OCI-LY3 (cell line): ENCODE data around the gene RRP12.
"Not testable (repeated sequence)": the region's sequence is repeated elsewhere in the genome, so short reads cannot be mapped to it uniquely, and the experiment has no call there.

Experiments used
- H2AFZ ChIP-seq: fragments of 200-600, 300-600 bp; shearing (Covaris generic); 2 replicates; pipeline ENCODE4 v1.6.0; 2014; ENCODE audit warnings: antibody characterized with exemption, low read depth, low read length
- H3K27ac ChIP-seq: fragments of 200-600, 300-600 bp; sonication (generic); 2 replicates; pipeline ENCODE4 v1.5.1; 2014; ENCODE audit warnings: mild to moderate bottlenecking, low read length, moderate library complexity, mixed read lengths
- H3K27me3 ChIP-seq: fragments of 200-600, 300-600 bp; sonication (generic); 2 replicates; pipeline ENCODE4 v1.6.1; 2014; ENCODE audit warnings: low read depth, low read length, mixed read lengths
- H3K36me3 ChIP-seq: fragments of 200-600, 300-600 bp; sonication (generic); replicated peaks from 2 replicates; pipeline ENCODE3; 2014; ENCODE audit warnings: low read depth, low read length, mixed read lengths
- H3K4me1 ChIP-seq: fragments of 300-600, 200-600 bp; sonication (generic); 2 replicates; pipeline ENCODE4 v1.6.1; 2014; ENCODE audit warnings: low read length, mixed read lengths
- H3K4me2 ChIP-seq: fragments of 200-600, 300-600 bp; sonication (generic); 2 replicates; pipeline ENCODE4 v1.6.1; 2014; ENCODE audit warnings: low read length, mixed read lengths
- H3K4me3 ChIP-seq: fragments of 300-600, 200-600 bp; sonication (generic); 2 replicates; pipeline ENCODE4 v1.5.1; 2014; ENCODE audit warnings: antibody characterized with exemption, mild to moderate bottlenecking, low read length, moderate library complexity
- H3K79me2 ChIP-seq: fragments of 300-600, 200-600 bp; shearing (Covaris generic); 2 replicates; pipeline ENCODE4 v1.6.1; 2014; ENCODE audit warnings: mild to moderate bottlenecking, low read length, mixed read lengths
- H3K9ac ChIP-seq: fragments of 300-600, 200-600 bp; shearing (Covaris generic); 2 replicates; pipeline ENCODE4 v1.6.0; 2014; ENCODE audit warnings: mild to moderate bottlenecking, low read length, moderate library complexity
- H3K9me3 ChIP-seq: fragments of 200-600, 300-600 bp; shearing (Covaris generic); 2 replicates; pipeline ENCODE4 v1.6.1; 2014; ENCODE audit warnings: low read length, mixed read lengths; ENCODE audit not compliant: insufficient read depth
- H4K20me1 ChIP-seq: fragments of 200-600, 300-600 bp; sonication (generic); 2 replicates; pipeline ENCODE4 v1.6.1; 2016; ENCODE audit warnings: low read length, mixed read lengths; ENCODE audit not compliant: insufficient read depth
- EZH2phosphoT487 ChIP-seq: fragments of 200-600 bp; shearing (Covaris generic); IDR thresholded peaks from 2 replicates; pipeline ENCODE4 v1.6.1; 2018; ENCODE audit warnings: antibody characterized with exemption, mixed run types, low read depth
- TF ChIP-seq, protein P1 (sequence below): fragments of 200-600, 300-600 bp; sonication (generic); IDR thresholded peaks from 2 replicates; pipeline ENCODE4 v1.5.1; 2014; ENCODE audit warnings: antibody characterized with exemption, low read length, low read depth

The RRP12 gene

DNA sequence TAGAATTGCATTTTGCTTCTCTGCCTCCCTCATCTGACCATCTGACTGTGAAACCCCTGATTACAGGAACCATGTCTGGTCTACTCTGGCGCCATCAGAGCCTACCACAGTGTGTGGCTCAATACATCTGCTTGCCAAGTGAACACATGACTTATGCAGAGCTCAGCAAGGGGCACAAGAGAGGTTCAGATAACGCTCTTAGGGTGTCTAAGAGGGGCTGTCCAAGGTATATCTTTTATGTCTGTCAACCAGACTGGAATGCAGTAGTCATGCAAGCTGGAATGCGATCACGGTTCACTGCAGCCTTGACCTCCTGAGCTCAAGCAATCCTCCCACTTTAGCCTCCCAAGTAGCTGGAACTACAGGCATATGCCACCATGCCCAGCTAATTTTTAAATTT lies 10.3 kb upstream of the RRP12 start:
- Histone ChIP-seq H2AFZ (no peak overlapping the region), H3K4me3 (no peak overlapping the region), H3K9ac (no peak overlapping the region), H3K79me2 (no peaks in the 10 kb centered on the region), H3K4me1 (peaks cover 3% of the 10 kb centered on the region; the same call in 1 of the 2 replicates), H3K27me3 (no peaks in the 10 kb centered on the region), H3K4me2 (no peak overlapping the region), H4K20me1 (no peaks in the 10 kb centered on the region), H3K36me3 (no peaks in the 10 kb centered on the region), H3K9me3 (no peaks in the 10 kb centered on the region), H3K27ac (no peak overlapping the region)
- no peak for TF ChIP-seq EZH2phosphoT487
- TF ChIP-seq, protein P1, sequence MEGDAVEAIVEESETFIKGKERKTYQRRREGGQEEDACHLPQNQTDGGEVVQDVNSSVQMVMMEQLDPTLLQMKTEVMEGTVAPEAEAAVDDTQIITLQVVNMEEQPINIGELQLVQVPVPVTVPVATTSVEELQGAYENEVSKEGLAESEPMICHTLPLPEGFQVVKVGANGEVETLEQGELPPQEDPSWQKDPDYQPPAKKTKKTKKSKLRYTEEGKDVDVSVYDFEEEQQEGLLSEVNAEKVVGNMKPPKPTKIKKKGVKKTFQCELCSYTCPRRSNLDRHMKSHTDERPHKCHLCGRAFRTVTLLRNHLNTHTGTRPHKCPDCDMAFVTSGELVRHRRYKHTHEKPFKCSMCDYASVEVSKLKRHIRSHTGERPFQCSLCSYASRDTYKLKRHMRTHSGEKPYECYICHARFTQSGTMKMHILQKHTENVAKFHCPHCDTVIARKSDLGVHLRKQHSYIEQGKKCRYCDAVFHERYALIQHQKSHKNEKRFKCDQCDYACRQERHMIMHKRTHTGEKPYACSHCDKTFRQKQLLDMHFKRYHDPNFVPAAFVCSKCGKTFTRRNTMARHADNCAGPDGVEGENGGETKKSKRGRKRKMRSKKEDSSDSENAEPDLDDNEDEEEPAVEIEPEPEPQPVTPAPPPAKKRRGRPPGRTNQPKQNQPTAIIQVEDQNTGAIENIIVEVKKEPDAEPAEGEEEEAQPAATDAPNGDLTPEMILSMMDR: no peak

DNA sequence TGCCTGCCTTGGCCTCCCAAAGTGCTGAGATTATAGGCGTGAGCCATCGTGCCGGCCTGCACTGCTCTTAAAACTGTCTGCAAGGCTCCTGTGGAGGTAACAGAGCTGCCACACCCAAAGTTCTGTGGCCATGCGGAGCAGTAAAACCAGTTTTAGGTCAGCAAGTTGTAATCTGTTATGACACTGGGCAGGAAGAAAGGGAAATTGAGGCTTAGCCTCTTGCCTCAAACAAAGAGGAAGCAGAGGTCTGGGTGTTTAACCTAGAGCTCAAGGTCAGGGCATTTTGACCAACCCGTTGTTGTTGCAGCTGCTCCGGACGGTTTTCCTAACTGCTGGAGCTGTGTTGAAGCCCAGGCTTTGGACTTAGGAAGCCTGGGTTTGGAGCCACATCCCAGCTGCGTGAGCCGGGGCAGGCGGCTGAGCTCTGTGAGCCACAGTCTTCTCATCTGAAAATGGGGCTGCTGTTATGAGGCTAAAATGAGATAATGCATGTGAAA lies 7.4 kb upstream of the RRP12 start:
- H3K4me2 ChIP-seq: no peak overlapping the region
- no peak overlapping the region for H3K27ac ChIP-seq
- H3K36me3 ChIP-seq: no peaks in the 10 kb centered on the region
- no peaks in the 10 kb centered on the region for H3K9me3 ChIP-seq
- H3K9ac ChIP-seq: no peak overlapping the region
- no peak overlapping the region for H3K4me3 ChIP-seq
- H3K27me3 ChIP-seq: no peaks in the 10 kb centered on the region
- no peaks in the 10 kb centered on the region for H4K20me1 ChIP-seq
- H2AFZ ChIP-seq: no peak overlapping the region
- TF ChIP-seq EZH2phosphoT487: no peak
- TF ChIP-seq, protein P1: no peak
- peaks cover 3% of the 10 kb centered on the region; the same call in 1 of the 2 replicates for H3K4me1 ChIP-seq
- no peaks in the 10 kb centered on the region for H3K79me2 ChIP-seq

- peaks cover 3% of the 10 kb centered on the region; the same call in 1 of the 2 replicates for H3K4me1 ChIP-seq
- H3K27me3 ChIP-seq: no peaks in the 10 kb centered on the region
- H3K4me3 ChIP-seq: no peak overlapping the region
- H4K20me1 ChIP-seq: no peaks in the 10 kb centered on the region
- no peak overlapping the region for H3K27ac ChIP-seq
- H3K79me2 ChIP-seq: no peaks in the 10 kb centered on the region
- peak overlapping the region; percentile 88 for H3K4me2 ChIP-seq
- peak overlapping the region; percentile 97 for H2AFZ ChIP-seq
- no peaks in the 10 kb centered on the region for H3K9me3 ChIP-seq
- H3K36me3 ChIP-seq: no peaks in the 10 kb centered on the region
- TF ChIP-seq, protein P1: no peak
- no peak for TF ChIP-seq EZH2phosphoT487
- no peak overlapping the region for H3K9ac ChIP-seq
These were observed 6.8 kb upstream of the RRP12 start for GRCh38 chr10:97407952-97408248.

- no peak overlapping the region for H3K27ac ChIP-seq
- H3K4me1 ChIP-seq: peaks cover 3% of the 10 kb centered on the region; the same call in 1 of the 2 replicates
- H3K4me2 ChIP-seq: peak overlapping the region; percentile 88
- no peaks in the 10 kb centered on the region for H3K79me2 ChIP-seq
- no peaks in the 10 kb centered on the region for H3K9me3 ChIP-seq
- H4K20me1 ChIP-seq: no peaks in the 10 kb centered on the region
- H3K4me3 ChIP-seq: peak overlapping the region; percentile 78
- H2AFZ ChIP-seq: peak overlapping the region; percentile 97
- TF ChIP-seq EZH2phosphoT487: no peak
- TF ChIP-seq, protein P1: peak; percentile 70
- H3K27me3 ChIP-seq: no peaks in the 10 kb centered on the region
- H3K36me3 ChIP-seq: no peaks in the 10 kb centered on the region
- peak overlapping the region; percentile 20; the same call in 1 of the 2 replicates for H3K9ac ChIP-seq
These were observed 6.2 kb upstream of the RRP12 start for GRCh38 chr10:97407211-97407951.

GRCh38 chr10:97406483-97406882 lies 5.3 kb upstream of the RRP12 start:
- not testable (repeated sequence) for H3K9me3 ChIP-seq, H3K27ac ChIP-seq, H3K4me1 ChIP-seq, H3K27me3 ChIP-seq, H3K9ac ChIP-seq, H4K20me1 ChIP-seq, H3K79me2 ChIP-seq, H3K36me3 ChIP-seq
- peak overlapping the region; percentile 88 for H3K4me2 ChIP-seq
- peak overlapping the region; percentile 37; the same call in 1 of the 2 replicates for H3K4me3 ChIP-seq
- H2AFZ ChIP-seq: peak overlapping the region; percentile 30; the same call in 1 of the 2 replicates
